ENCODE data around the gene ANKRD6. TPM values are rescaled to one million over a fixed set of nuclear protein-coding genes. Genes with fewer than 3 reads are reported as not detected.

The ANKRD6 gene
- 1 to 10 TPM; 6.5 to 7.8 TPM for total RNA-seq

DNA sequence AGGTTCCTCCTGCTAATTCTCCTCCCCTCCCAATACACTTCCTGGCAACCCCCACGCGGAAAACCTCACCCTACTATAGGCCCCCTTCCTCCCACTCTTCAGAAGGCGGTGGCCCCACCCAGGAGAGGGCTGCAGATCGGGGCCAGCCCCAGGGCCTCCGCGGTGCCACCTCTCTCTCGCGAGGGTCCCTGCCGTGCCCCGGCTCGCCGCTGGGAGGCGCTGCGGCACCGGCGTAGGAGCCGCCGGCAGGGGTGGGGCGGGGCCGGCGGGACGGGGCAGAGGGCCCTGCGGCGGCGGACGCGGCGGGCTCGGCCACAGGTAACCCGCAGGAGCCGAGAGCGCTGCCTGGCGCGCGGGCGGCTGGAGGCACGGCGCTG is at the start of gene ANKRD6:
Gene ANKRD6, plus strand, starts transcription at position 278 of the 377 bp plus-strand sequence. CDS start 133,825 bp downstream, outside the sequence.

GRCh38 chr6:89412071-89413005 is 20.6 kb upstream of the ANKRD6 start, which contains the start of gene RRAGD:
RRAGD (minus strand) TSS chr6:89412273; CDS start chr6:89411993, 280 bp downstream.

DNA sequence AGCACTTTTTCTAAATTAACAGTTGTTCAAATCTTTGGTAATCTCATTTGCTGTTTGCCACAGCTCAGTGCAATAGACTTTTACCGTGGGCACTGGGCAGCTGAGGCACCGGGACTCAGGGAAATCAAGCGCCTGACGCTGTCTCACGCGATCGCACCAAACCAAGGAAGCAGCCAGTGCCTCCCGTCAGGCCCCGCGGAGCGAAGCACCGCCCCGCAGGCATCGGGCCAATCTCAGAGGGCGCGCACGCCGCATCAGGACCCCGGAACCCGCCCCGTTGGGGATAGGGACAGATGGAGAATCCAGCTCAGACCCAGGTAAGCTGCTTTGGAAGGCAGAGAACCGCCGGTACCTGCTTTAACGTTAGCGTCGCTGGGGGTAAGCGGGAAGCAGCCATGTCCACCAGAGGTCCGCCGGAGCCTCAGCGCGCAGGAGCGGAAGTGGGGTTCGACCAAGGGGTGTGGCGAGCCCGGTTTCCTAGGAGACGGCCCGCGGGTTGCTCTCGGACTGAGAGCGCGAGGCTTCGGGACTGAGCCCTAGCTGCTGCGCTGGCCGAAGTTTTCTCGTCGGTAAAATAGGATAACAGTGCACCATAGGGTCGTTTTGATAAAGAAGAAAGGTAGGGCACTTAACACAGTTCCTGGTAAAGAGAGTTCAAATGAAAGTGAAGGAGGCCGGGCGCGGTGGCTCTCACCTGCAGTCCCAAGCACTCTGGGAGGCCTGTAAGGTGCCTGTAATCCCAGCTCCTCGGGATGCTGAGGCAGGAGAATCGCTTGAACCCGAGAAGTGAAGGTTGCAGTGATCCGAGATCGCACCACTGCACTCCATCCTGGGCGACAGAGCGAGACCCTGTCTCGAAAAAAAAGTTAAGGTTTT is 205.6 kb downstream of the ANKRD6 start, which contains the start of gene LYRM2:
Gene LYRM2, minus strand, starts transcription at position 428 of the 876 bp plus-strand sequence. Its CDS starts 31 bp downstream, at position 397.

Other genes starting within 250 kb of the ANKRD6 start
- not detected for gene GABRR1, start 215.8 kb upstream of the ANKRD6 start, total RNA-seq
- under 1 TPM; 0.23 to 0.36 TPM for gene GABRR2, start 117.9 kb upstream of the ANKRD6 start, total RNA-seq
- gene UBE2J1, start 80.4 kb upstream of the ANKRD6 start, total RNA-seq, result 10 to 100 TPM; 31.9 to 32.6 TPM
- gene RRAGD, start 20.9 kb upstream of the ANKRD6 start, total RNA-seq, result 10 to 100 TPM; 10.8 to 12.4 TPM
- 10 to 100 TPM; 34.2 to 37.2 TPM for gene LYRM2, start 205.6 kb downstream of the ANKRD6 start, total RNA-seq